Measurements from ENCODE around the gene FOXF2. TPM values are rescaled to one million over a fixed set of nuclear protein-coding genes. Genes with fewer than 3 reads are reported as not detected.

Gene FOXF2
- total RNA-seq, 4 donors from 2014 or later: 0.59 to 1.4 (median 0.77) TPM

DNA sequence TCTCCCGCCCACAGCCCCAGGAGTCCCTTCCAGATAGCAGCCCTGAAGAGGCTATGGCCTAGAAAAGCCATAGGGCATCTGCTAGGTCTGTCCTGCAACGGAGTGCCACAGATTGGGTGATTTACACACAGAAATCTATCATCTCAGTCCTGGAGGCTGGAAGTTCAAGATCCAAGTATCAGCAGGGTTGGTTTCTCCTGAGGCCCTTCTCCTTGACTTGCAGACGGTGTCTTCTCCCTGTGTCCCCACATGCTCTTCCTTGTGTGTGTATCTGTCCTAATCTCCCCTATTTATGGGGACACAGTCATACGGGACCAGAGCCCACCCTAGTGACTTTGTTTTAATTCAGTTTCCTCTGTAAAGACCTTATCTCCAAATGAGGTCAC is 15.3 kb downstream of the FOXF2 start:
- TF ChIP-seq POLR2A (IDR thresholded peaks at IDR 0.05): no peak
- TF ChIP-seq, protein P1, sequence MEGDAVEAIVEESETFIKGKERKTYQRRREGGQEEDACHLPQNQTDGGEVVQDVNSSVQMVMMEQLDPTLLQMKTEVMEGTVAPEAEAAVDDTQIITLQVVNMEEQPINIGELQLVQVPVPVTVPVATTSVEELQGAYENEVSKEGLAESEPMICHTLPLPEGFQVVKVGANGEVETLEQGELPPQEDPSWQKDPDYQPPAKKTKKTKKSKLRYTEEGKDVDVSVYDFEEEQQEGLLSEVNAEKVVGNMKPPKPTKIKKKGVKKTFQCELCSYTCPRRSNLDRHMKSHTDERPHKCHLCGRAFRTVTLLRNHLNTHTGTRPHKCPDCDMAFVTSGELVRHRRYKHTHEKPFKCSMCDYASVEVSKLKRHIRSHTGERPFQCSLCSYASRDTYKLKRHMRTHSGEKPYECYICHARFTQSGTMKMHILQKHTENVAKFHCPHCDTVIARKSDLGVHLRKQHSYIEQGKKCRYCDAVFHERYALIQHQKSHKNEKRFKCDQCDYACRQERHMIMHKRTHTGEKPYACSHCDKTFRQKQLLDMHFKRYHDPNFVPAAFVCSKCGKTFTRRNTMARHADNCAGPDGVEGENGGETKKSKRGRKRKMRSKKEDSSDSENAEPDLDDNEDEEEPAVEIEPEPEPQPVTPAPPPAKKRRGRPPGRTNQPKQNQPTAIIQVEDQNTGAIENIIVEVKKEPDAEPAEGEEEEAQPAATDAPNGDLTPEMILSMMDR (IDR thresholded peaks at IDR 0.05): no peak
- WGBS, 2 donors: 92 to 94% methylated on average over 4 of the region's 4 CpGs
- peak in 1 of 2 donors; percentile 43 for DNase-seq (ENCODE audit: low spot score in 2 of 2)
- no peak overlapping the region for H3K4me3 ChIP-seq (ENCODE audit: low read depth, poor library complexity, severe bottlenecking)
- intact Hi-C loops (cut with DNase I; ENCODE audit: low total_unique reads): no loop called here

DNA sequence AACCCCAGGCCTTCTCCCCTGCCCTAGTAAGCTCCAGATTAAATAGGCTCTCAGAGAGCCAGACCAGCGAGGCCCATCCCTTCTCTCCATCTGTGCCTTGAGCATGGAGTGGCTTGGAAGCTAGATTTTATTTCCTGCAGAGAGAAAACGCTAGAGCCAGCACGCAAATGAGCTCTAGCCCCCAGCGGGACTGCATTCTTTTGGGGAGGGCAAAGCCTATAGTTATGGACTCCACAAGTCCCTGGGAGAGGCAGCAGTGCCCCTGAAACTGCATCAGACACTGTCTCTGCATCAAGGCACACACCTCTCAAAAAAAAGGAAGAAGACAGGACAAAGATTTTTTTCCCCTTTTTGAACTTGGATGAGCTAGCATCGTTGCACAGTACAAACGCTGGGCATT is 15.8 kb downstream of the FOXF2 start:
- WGBS, 2 donors: 71 to 73% methylated on average over 6 of the region's 6 CpGs
- no peak for DNase-seq (ENCODE audit: low spot score in 2 of 2)
- no peak overlapping the region for H3K4me3 ChIP-seq (ENCODE audit: low read depth, poor library complexity, severe bottlenecking)
- intact Hi-C loops (cut with DNase I; ENCODE audit: low total_unique reads): no loop called here
- TF ChIP-seq, protein P1 (IDR thresholded peaks at IDR 0.05): no peak
- no peak for TF ChIP-seq POLR2A (IDR thresholded peaks at IDR 0.05)

DNA sequence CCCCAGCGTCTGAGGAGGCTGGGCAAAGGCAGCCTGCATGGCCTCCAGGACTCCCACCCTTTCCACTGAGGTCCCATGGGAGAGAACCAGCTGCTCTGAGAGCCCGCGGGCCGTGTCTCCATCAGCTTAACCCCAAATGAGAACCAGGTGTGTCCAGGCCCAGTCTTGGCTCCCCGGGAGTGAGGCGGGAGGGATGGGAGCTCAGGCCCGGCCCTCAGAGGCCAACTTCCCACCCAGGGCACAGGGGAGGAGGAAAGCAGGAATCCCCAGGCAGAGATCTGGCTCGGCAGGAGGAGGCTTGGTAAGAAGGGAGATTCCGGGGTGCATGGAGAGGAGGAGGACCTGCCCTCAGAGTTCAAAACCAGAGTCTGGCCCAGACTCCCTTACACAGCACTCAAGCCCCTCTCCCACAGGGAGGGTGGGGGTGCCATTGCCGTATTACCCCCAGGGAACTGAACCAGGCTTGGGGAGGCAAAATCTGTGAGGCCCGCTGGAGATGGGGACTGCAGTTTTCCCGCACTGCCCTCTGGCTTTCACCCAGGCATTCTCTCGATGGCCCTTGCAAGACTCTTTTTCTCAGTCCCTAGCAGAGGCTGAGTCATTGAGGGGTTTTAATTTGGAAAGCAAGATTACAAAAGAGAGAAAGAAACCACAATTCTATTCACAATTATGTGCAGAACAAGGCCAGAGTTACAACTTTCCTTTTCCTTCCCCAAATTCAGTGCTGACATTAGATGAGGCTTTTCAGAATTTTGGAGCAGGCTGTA is 17.1 kb downstream of the FOXF2 start:
- no peak overlapping the region for H3K4me3 ChIP-seq (ENCODE audit: low read depth, poor library complexity, severe bottlenecking)
- DNase-seq (ENCODE audit: low spot score in 2 of 2): peak in 1 of 2 donors; percentile 76
- TF ChIP-seq, protein P1 (IDR thresholded peaks at IDR 0.05): no peak
- no peak for TF ChIP-seq POLR2A (IDR thresholded peaks at IDR 0.05)
- 67 to 79% methylated on average over 6 to 13 of the region's 13 CpGs for WGBS, 2 donors
- intact Hi-C loops (cut with DNase I; ENCODE audit: low total_unique reads): no loop called here

DNA sequence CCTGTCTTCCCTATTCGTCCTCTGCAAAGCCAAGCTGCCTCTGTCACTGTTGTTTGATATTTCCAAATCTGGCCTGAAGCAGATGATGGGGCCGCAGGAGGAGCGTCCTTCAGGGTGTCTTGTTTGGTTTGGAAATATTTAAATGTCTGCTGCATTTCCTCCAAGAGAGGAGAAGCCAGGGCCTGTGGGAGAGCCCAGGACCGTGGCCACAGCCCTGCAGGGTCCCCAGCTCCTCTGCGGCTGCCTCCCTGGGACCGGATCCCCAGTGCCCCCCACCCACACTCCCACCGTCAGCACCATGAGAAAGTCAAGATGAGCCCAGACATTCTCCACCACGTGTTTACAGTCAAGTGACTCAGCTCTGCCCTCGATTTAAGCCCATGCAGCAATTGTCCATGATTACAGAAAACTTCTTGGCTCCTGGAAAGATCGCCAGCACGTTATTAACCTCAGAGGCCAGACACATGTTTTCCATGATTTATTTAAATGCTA is 18.2 kb downstream of the FOXF2 start:
- TF ChIP-seq, protein P1 (IDR thresholded peaks at IDR 0.05): no peak
- TF ChIP-seq POLR2A (IDR thresholded peaks at IDR 0.05): no peak
- intact Hi-C loops (cut with DNase I; ENCODE audit: low total_unique reads): no loop called here
- WGBS, 2 donors: 59 to 61% methylated on average over 10 to 11 of the region's 11 CpGs
- peak in 1 of 2 donors; percentile 61 for DNase-seq (ENCODE audit: low spot score in 2 of 2)
- H3K4me3 ChIP-seq (ENCODE audit: low read depth, poor library complexity, severe bottlenecking): no peak overlapping the region

DNA sequence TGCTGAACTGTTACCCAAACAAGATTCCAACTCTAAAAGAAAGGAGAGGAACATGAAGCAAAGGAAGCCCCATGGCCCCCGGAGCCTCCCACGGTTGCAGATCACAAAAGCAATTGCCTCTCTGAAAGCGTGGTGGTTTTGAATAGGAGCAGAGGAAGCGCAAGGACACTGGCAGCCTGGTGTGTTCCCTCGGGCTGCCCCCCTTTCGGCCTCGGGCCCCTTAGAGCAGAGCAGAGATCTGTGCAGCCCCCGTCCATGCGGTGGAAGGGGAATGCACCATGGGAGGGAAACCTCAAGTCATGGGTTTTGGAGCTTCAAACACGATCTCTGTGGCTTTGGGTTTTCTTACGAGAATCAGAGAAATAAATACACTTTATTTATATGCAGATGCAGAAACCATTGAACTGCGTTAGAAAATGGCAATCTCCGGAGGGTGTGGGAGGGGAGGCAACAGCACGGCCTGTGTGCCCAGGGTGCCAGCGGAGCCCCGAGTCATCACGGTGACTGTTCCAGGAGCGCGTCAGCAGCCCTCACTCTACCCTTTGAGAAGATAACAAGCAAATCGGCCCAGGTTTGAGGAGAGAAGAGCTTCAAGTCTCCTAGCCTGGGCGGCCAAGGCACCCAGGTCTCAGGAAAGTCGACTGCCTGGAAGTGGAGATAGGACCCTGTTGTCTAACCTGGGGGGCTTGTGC is 20.5 kb downstream of the FOXF2 start:
- TF ChIP-seq POLR2A (IDR thresholded peaks at IDR 0.05): no peak
- TF ChIP-seq, protein P1 (IDR thresholded peaks at IDR 0.05): no peak
- intact Hi-C loops (cut with DNase I; ENCODE audit: low total_unique reads): no loop called here
- DNase-seq (ENCODE audit: low spot score in 2 of 2): peak in 1 of 2 donors; percentile 58
- 53 to 63% methylated on average over 22 of the region's 22 CpGs for WGBS, 2 donors
- H3K4me3 ChIP-seq (ENCODE audit: low read depth, poor library complexity, severe bottlenecking): no peak overlapping the region
